Measurements from ENCODE around the gene HAPSTR1.

GRCh38 chr16:9050102-9050830 lies 41.2 kb upstream of the HAPSTR1 start:
- TF ChIP-seq CTCF (IDR thresholded peaks at IDR 0.05; ENCODE audit: poor library complexity) (peak; percentile 21), EZH2 (IDR thresholded peaks at IDR 0.05; ENCODE audit: borderline replicate concordance) (no peak), EZH2phosphoT487 (IDR thresholded peaks at IDR 0.05; ENCODE audit: low read depth, severe bottlenecking, unreplicated experiment) (no peak)
